GM12878 (cell line): Measurements from ENCODE around the gene ADGRL3. TPM values are rescaled to one million over a fixed set of nuclear protein-coding genes. Genes with fewer than 3 reads are reported as not detected.

Source experiments
- ATAC-seq: fragments of 200-7000 bp; cut with Tn5 transposase; 3 replicates; pipeline ENCODE4 v1.9.1; 2020; ENCODE audit warnings: mild to moderate bottlenecking, moderate library complexity
- BruUV-seq: library from RNA; stranded (reverse); fragments of 400-500 nt; replicated peaks from 2 replicates; lab custom pipeline; 2021; lab: Mats Ljungman, UMichigan
- CTCF ChIA-PET: fragments of 300-600 bp; sonication (Branson Sonifier 250); formaldehyde crosslinking; extraction: SDS; loops from one replicate; lab custom pipeline; 2021; ENCODE audit warnings: inconsistent platforms; lab: Yijun Ruan, JAX
- POLR2A ChIA-PET: fragments of 350-600 bp; formaldehyde crosslinking; extraction: SDS; loops from one replicate; lab custom pipeline; 2021; ENCODE audit warnings: inconsistent platforms; lab: Charles Lee
- RAD21 ChIA-PET: fragments of 300-600 bp; sonication (Branson Sonifier 250); formaldehyde crosslinking; loops from one replicate; lab custom pipeline; 2023; ENCODE audit warnings: antibody characterized with exemption; ENCODE audit not compliant: unreplicated experiment; lab: Charles Lee
- SMC1A ChIA-PET: fragments of 300-600 bp; sonication (Branson Sonifier 250); formaldehyde crosslinking; loops from one replicate; lab custom pipeline; 2023; ENCODE audit not compliant: unreplicated experiment, uncharacterized antibody; lab: Charles Lee
- DNase-seq: peaks from one replicate; pipeline ENCODE4 v3.0.0-alpha.2; 2011; ENCODE audit warnings: low read depth, low spot score
- FAIRE-seq: peaks from 3 replicates; lab custom pipeline; 2011; peaks lifted over from hg19 to GRCh38; lab: Jason Lieb, UNC
- H2AFZ ChIP-seq: 2 replicates; pipeline ENCODE4 v1.6.0; 2011; ENCODE audit warnings: low read depth, low read length, control low read depth; ENCODE audit not compliant: control insufficient read depth
- H3K27ac ChIP-seq: 2 replicates; pipeline ENCODE4 v1.5.1; 2011; ENCODE audit warnings: control low read depth; ENCODE audit not compliant: control insufficient read depth, insufficient read depth
- H3K27me3 ChIP-seq, 2 experiments: replicated peaks in 1 of 2; 2 replicates each; pipeline versions ENCODE4 v1.6.0 to v1.6.1; 2011; ENCODE audit warnings: low read length in 1 of 2; ENCODE audit not compliant: control insufficient read depth in 2 of 2, insufficient read depth in 2 of 2
- H3K36me3 ChIP-seq, 2 experiments: 2 replicates each; pipeline ENCODE4 v1.5.1; 2011; ENCODE audit warnings: low read length in 1 of 2; ENCODE audit not compliant: control insufficient read depth in 2 of 2, insufficient read depth in 2 of 2
- H3K4me1 ChIP-seq: 2 replicates; pipeline ENCODE4 v1.6.1; 2011; ENCODE audit warnings: mild to moderate bottlenecking, low read length, moderate library complexity, mixed read lengths; ENCODE audit not compliant: control insufficient read depth, insufficient read depth
- H3K4me2 ChIP-seq: 2 replicates; pipeline ENCODE4 v1.6.0; 2011; ENCODE audit warnings: control low read depth; ENCODE audit not compliant: control insufficient read depth, insufficient read depth
- H3K4me3 ChIP-seq: fragments of 200-600 bp; sonication (generic); 2 replicates; pipeline ENCODE4 v1.5.1; 2016
- H3K79me2 ChIP-seq: 2 replicates; pipeline ENCODE4 v1.6.0; 2011; ENCODE audit warnings: low read length; ENCODE audit not compliant: control insufficient read depth, insufficient read depth
- H3K9ac ChIP-seq: 2 replicates; pipeline ENCODE4 v1.8.0; 2011; ENCODE audit warnings: low read length, control low read depth, mixed read lengths; ENCODE audit not compliant: control insufficient read depth, insufficient read depth
- H3K9me3 ChIP-seq: replicated peaks from 3 replicates; pipeline ENCODE4 v1.5.1; 2011; ENCODE audit warnings: mild to moderate bottlenecking, low read length; ENCODE audit not compliant: control insufficient read depth, insufficient read depth
- H4K20me1 ChIP-seq: 2 replicates; pipeline ENCODE4 v1.6.0; 2011; ENCODE audit not compliant: control insufficient read depth, insufficient read depth
- BCL11A ChIP-seq: IDR thresholded peaks from 2 replicates; pipeline ENCODE4 v1.6.1; 2011; ENCODE audit warnings: low read depth, low read length
- CHD2 ChIP-seq: IDR thresholded peaks from 2 replicates; pipeline ENCODE4 v1.6.1; 2011; ENCODE audit warnings: low read depth, low read length, improper control_type of control experiment, borderline replicate concordance
- CHD4 ChIP-seq: fragments of 200-600 bp; sonication (generic); IDR thresholded peaks from 2 replicates; pipeline ENCODE4 v1.6.1; 2016; ENCODE audit warnings: mild to moderate bottlenecking
- DPF2 ChIP-seq: fragments of 450-650 bp; IDR thresholded peaks from 2 replicates; pipeline ENCODE4 v1.6.1; 2017; ENCODE audit warnings: mild to moderate bottlenecking
- E4F1 ChIP-seq: fragments of 450-650 bp; IDR thresholded peaks from 2 replicates; pipeline ENCODE4 v1.6.1; 2018; ENCODE audit warnings: borderline replicate concordance, mild to moderate bottlenecking; ENCODE audit not compliant: partially characterized antibody
- GABPA ChIP-seq: IDR thresholded peaks from 2 replicates; pipeline ENCODE4 v1.6.1; 2014; ENCODE audit warnings: antibody characterized with exemption, low read depth, mild to moderate bottlenecking, inconsistent platforms
- MEF2B ChIP-seq: fragments of 450-650 bp; IDR thresholded peaks from 2 replicates; pipeline ENCODE4 v1.6.1; 2018; ENCODE audit warnings: mild to moderate bottlenecking, moderate library complexity; ENCODE audit not compliant: partially characterized antibody, poor library complexity, severe bottlenecking
- PAX5 ChIP-seq: IDR thresholded peaks from 2 replicates; pipeline ENCODE4 v1.6.1; 2011; ENCODE audit warnings: low read depth, low read length, borderline replicate concordance
- POU2F2 ChIP-seq: IDR thresholded peaks from 3 replicates; pipeline ENCODE4 v1.6.1; 2011; ENCODE audit warnings: low read depth, mild to moderate bottlenecking, low read length, borderline replicate concordance
- SIN3A ChIP-seq: IDR thresholded peaks from 2 replicates; pipeline ENCODE4 v1.6.1; 2012; ENCODE audit warnings: low read depth, low read length, improper control_type of control experiment
- STAT1 ChIP-seq: fragments of 450-650 bp; conservative IDR thresholded peaks from 2 replicates; pipeline ENCODE4 v1.6.1; 2014; ENCODE audit warnings: antibody characterized with exemption, mild to moderate bottlenecking
- SUPT20H ChIP-seq: IDR thresholded peaks from 2 replicates; pipeline ENCODE4 v1.6.1; 2011; ENCODE audit warnings: low read depth, mild to moderate bottlenecking, low read length, moderate library complexity, borderline replicate concordance; ENCODE audit not compliant: control insufficient read depth
- TBL1XR1 ChIP-seq: IDR thresholded peaks from 2 replicates; pipeline ENCODE4 v1.6.1; 2012; ENCODE audit warnings: low read depth, low read length, improper control_type of control experiment
- TCF7 ChIP-seq: IDR thresholded peaks from 2 replicates; pipeline ENCODE4 v1.6.1; 2014; ENCODE audit warnings: antibody characterized with exemption, borderline replicate concordance
- YY1 ChIP-seq: IDR thresholded peaks from 2 replicates; pipeline ENCODE4 v1.6.1; 2011; ENCODE audit warnings: low read depth, mild to moderate bottlenecking, low read length
- ZNF207 ChIP-seq: fragments of 450-650 bp; IDR thresholded peaks from 2 replicates; pipeline ENCODE4 v1.6.1; 2014; ENCODE audit warnings: antibody characterized with exemption, mild to moderate bottlenecking, borderline replicate concordance
- ZNF24 ChIP-seq: fragments of 450-650 bp; IDR thresholded peaks from 2 replicates; pipeline ENCODE4 v1.6.1; 2017; ENCODE audit warnings: antibody characterized with exemption, mild to moderate bottlenecking
- WGBS: methylation state at CpG from one replicate; pipeline ENCODE4 v1.1.6; 2016; ENCODE audit warnings: low lambda C conversion rate; ENCODE audit not compliant: insufficient replicate concordance, insufficient coverage; ENCODE audit errors: missing lambda C conversion rate; 5-methylcytosine and 5-hydroxymethylcytosine counted together
- in situ Hi-C: fragments of 300-500 bp; cut with MboI; formaldehyde crosslinking; loops from 9 replicates; pipeline ENCODE4 v1.14.3; 2018; ENCODE audit warnings: mixed read lengths
- intact Hi-C: fragments of 100-400 bp; cut with micrococcal nuclease; formaldehyde crosslinking; loops from one replicate; pipeline ENCODE4 v1.14.2; 2022; ENCODE audit not compliant: unreplicated experiment
- polyA plus RNA-seq, 11 experiments: library from polyadenylated mRNA; depleted of rRNA in 4 of 11; unstranded in 6 of 11; stranded (reverse) in 5 of 11; fragments of >200 nt; fragmentation: Nextera tagmentation in 4 of 11; fragmentation: Illumina TruSeq in 1 of 11; extraction: Ambion mirVana in 4 of 11; extraction: Trizol in 1 of 11; gene quantifications; 1 replicate in 1 of 11; 2 replicates in 10 of 11; pipeline versions ENCODE4 v1.2.1 to v1.2.3, GENCODE V29; 2011 to 2016; ENCODE audit warnings: inconsistent platforms in 2 of 11, missing spikeins in 2 of 11, low read depth in 1 of 11
- total RNA-seq, 4 experiments: library from RNA; depleted of rRNA in 3 of 4; stranded (reverse); fragments of >200 nt in 3 of 4; fragmentation: Illumina TruSeq in 1 of 4; extraction: Trizol in 1 of 4; gene quantifications; 2 replicates each; pipeline versions ENCODE4 v1.2.1 to v1.2.3, GENCODE V29; 2013 to 2021

Gene ADGRL3
- total and polyA plus RNA-seq, 10 of the 15 experiments (the other 5 are each of a cell fraction or from before 2014, with no cell fraction given) = 1.1 TPM; not detected in 9

GRCh38 chr4:61520166-61520565 lies 320.0 kb downstream of the ADGRL3 start (continued):
- no peak for TF ChIP-seq SUPT20H
- TF ChIP-seq DPF2 = no peak
- no peak for TF ChIP-seq ZNF207
- no peak for TF ChIP-seq PAX5

- intact Hi-C loops = no loop called here
- Histone ChIP-seq H3K4me2 (no peak overlapping the region), H3K4me3 (no peak overlapping the region), H3K27me3 (no peaks in the 10 kb centered on the region), H3K9me3 (no peaks in the 10 kb centered on the region), H3K36me3 (no peaks in the 10 kb centered on the region), H3K9ac (no peak overlapping the region), H3K4me1 (no peaks in the 10 kb centered on the region), H3K27ac (no peak overlapping the region), H2AFZ (no peak overlapping the region), H3K79me2 (no peaks in the 10 kb centered on the region), H4K20me1 (no peaks in the 10 kb centered on the region)
- FAIRE-seq (no peak), DNase-seq (no peak), ATAC-seq (no peak)
- no TSS peak for BruUV-seq
- in situ Hi-C loops = no loop called here
- ChIA-PET CTCF (no interaction called here), POLR2A (no interaction called here), RAD21 (no interaction called here), SMC1A (interaction anchor here (0.6 kb wide), 1 partner anchor 40 kb away, joined by 3 read pairs; no protein-coding TSS in a partner anchor)
- 0% methylated on average over 1 of the region's 1 CpG for WGBS
- TF ChIP-seq ZNF24 = no peak
- TF ChIP-seq CHD2 = no peak
- no peak for TF ChIP-seq GABPA
- no peak for TF ChIP-seq SIN3A
- TF ChIP-seq E4F1 = no peak
- TF ChIP-seq TBL1XR1 = no peak
- TF ChIP-seq BCL11A = no peak
- TF ChIP-seq TCF7 = no peak
- TF ChIP-seq CHD4 = no peak
- TF ChIP-seq STAT1 = no peak
- no peak for TF ChIP-seq POU2F2
- no peak for TF ChIP-seq YY1
- no peak for TF ChIP-seq MEF2B
These were observed 320.6 kb downstream of the ADGRL3 start for GRCh38 chr4:61520681-61521160.
